HepG2 (cell line): Measurements from ENCODE around the gene RPL37A. TPM values are rescaled to one million over a fixed set of nuclear protein-coding genes. Genes with fewer than 3 reads are reported as not detected.

Experiments
- ATAC-seq: fragments of 200-7000 bp; cut with Tn5 transposase; 3 replicates; pipeline ENCODE4 v1.9.1; 2020; ENCODE audit warnings: mild to moderate bottlenecking, moderate library complexity
- BruUV-seq: library from RNA; stranded (reverse); fragments of 400-500 nt; replicated peaks from 2 replicates; lab custom pipeline; 2021; lab: Mats Ljungman, UMichigan
- CTCF ChIA-PET: fragments of 300-600 bp; formaldehyde crosslinking; extraction: SDS; loops from one replicate; lab custom pipeline; 2021; ENCODE audit warnings: low total read pairs, inconsistent platforms, low intra/inter-chr PET ratio; lab: Yijun Ruan, JAX
- POLR2A ChIA-PET: fragments of 350-600 bp; sonication (Branson Sonifier 250); formaldehyde crosslinking; loops from one replicate; lab custom pipeline; 2020; ENCODE audit warnings: antibody characterized with exemption, inconsistent platforms; lab: Yijun Ruan, JAX
- DNase-seq: peaks from one replicate; pipeline ENCODE4 v3.0.0-alpha.2; 2015; ENCODE audit warnings: low spot score
- FAIRE-seq: peaks from 3 replicates; lab custom pipeline; 2011; peaks lifted over from hg19 to GRCh38; lab: Jason Lieb, UNC
- H2AFZ ChIP-seq: one replicate; pipeline ENCODE4 v1.6.1; 2011; ENCODE audit warnings: low read length, inconsistent platforms
- H3K27ac ChIP-seq: fragments of 300-600 bp; 3 replicates; pipeline ENCODE4 v1.8.0; 2011; ENCODE audit warnings: mixed run types, mild to moderate bottlenecking, mixed read lengths, low read length, inconsistent platforms; ENCODE audit not compliant: insufficient read depth; ENCODE audit errors: extremely low read length
- H3K27me3 ChIP-seq, 2 experiments: fragments of 200-600 bp in 1 of 2; 2 replicates in 1 of 2; 3 replicates in 1 of 2; pipeline versions ENCODE4 v1.6.0 to v1.8.0; 2011; ENCODE audit warnings: low read length in 2 of 2, mild to moderate bottlenecking in 2 of 2, moderate library complexity in 2 of 2, inconsistent platforms in 1 of 2; ENCODE audit not compliant: insufficient read depth in 2 of 2, control insufficient read depth in 1 of 2
- H3K36me3 ChIP-seq, 2 experiments: fragments of 200-600 bp in 1 of 2; replicated peaks in 1 of 2; 2 replicates in 1 of 2; 3 replicates in 1 of 2; pipeline versions ENCODE4 v1.5.1 to v1.8.0; 2011; ENCODE audit warnings: low read length in 2 of 2, inconsistent platforms in 1 of 2; ENCODE audit not compliant: insufficient read depth in 2 of 2, control insufficient read depth in 1 of 2
- H3K4me1 ChIP-seq: 2 replicates; pipeline ENCODE4 v1.5.1; 2012; ENCODE audit warnings: low read length, inconsistent platforms; ENCODE audit not compliant: insufficient read depth
- H3K4me2 ChIP-seq: 2 replicates; pipeline ENCODE4 v1.6.0; 2011; ENCODE audit warnings: low read depth, low read length, inconsistent platforms
- H3K4me3 ChIP-seq, 3 experiments: fragments of 200-600 bp in 1 of 3; sonication (generic), shearing (Covaris generic) in 1 of 3; replicated peaks in 1 of 3; 2 replicates each; pipeline ENCODE4 v1.5.1; 2011 to 2016; ENCODE audit warnings: low read length in 3 of 3, inconsistent platforms in 2 of 3, low read depth in 2 of 3, mild to moderate bottlenecking in 2 of 3, control low read depth in 1 of 3, mixed read lengths in 1 of 3; ENCODE audit not compliant: insufficient read depth in 1 of 3
- H3K79me2 ChIP-seq: one replicate; pipeline ENCODE4 v1.6.1; 2011; ENCODE audit warnings: low read length, inconsistent platforms; ENCODE audit not compliant: insufficient read depth
- H3K9ac ChIP-seq: 2 replicates; pipeline ENCODE4 v1.6.0; 2011; ENCODE audit warnings: mild to moderate bottlenecking, low read depth, low read length, inconsistent platforms; ENCODE audit not compliant: insufficient read depth
- H3K9me3 ChIP-seq: 2 replicates; pipeline ENCODE4 v1.5.1; 2012; ENCODE audit warnings: mild to moderate bottlenecking, low read length
- H4K20me1 ChIP-seq: 2 replicates; pipeline ENCODE4 v1.6.0; 2011; ENCODE audit warnings: inconsistent platforms, mild to moderate bottlenecking, low read length, moderate library complexity; ENCODE audit not compliant: insufficient read depth
- ARID4A ChIP-seq: sonication (generic); formaldehyde crosslinking; IDR thresholded peaks from 2 replicates; pipeline ENCODE4 v1.5.0; 2020; ENCODE audit warnings: mild to moderate bottlenecking, missing genetic modification reagents, borderline replicate concordance
- ELF1 ChIP-seq: sonication (generic); formaldehyde crosslinking; IDR thresholded peaks from 2 replicates; pipeline ENCODE4 v1.4.0; 2020; ENCODE audit warnings: missing genetic modification reagents
- FOXO4 ChIP-seq: sonication (generic); formaldehyde crosslinking; conservative IDR thresholded peaks from 2 replicates; pipeline ENCODE4 v1.8.1; 2023; ENCODE audit warnings: missing genetic modification reagents
- GTF2F1 ChIP-seq: fragments of 150-350 bp; IDR thresholded peaks from 2 replicates; pipeline ENCODE4 v1.6.1; 2014; ENCODE audit warnings: low read length
- ZNF24 ChIP-seq: fragments of 450-650 bp; IDR thresholded peaks from 2 replicates; pipeline ENCODE4 v1.6.1; 2017; ENCODE audit warnings: antibody characterized with exemption, mild to moderate bottlenecking
- ZNF496 ChIP-seq: sonication (generic); formaldehyde crosslinking; IDR thresholded peaks from 2 replicates; pipeline ENCODE4 v1.8.1; 2023; ENCODE audit warnings: mild to moderate bottlenecking, moderate library complexity, missing genetic modification reagents; ENCODE audit not compliant: insufficient replicate concordance
- ZNF546 ChIP-seq: sonication (generic); formaldehyde crosslinking; conservative IDR thresholded peaks from 2 replicates; pipeline ENCODE4 v1.8.1; 2023; ENCODE audit warnings: mild to moderate bottlenecking, missing genetic modification reagents
- ZNF564 ChIP-seq: sonication (generic); formaldehyde crosslinking; IDR thresholded peaks from 2 replicates; pipeline ENCODE4 v1.8.1; 2023; ENCODE audit warnings: mild to moderate bottlenecking, missing genetic modification reagents
- ZNF572 ChIP-seq: sonication (generic); formaldehyde crosslinking; IDR thresholded peaks from 2 replicates; pipeline ENCODE4 v1.5.1; 2020; ENCODE audit warnings: mild to moderate bottlenecking, missing genetic modification reagents
- WGBS: methylation state at CpG from one replicate; pipeline ENCODE4 v1.1.6; 2017; ENCODE audit warnings: low lambda C conversion rate; 5-methylcytosine and 5-hydroxymethylcytosine counted together
- in situ Hi-C: cut with HindIII; loops from 2 replicates; pipeline ENCODE4 v1.10.0; 2017; ENCODE audit warnings: low pct_unique_long_range_greater_than_20kb; ENCODE audit not compliant: extremely low pct_ligation_motif_present
- intact Hi-C: fragments of 100-400 bp; cut with micrococcal nuclease; formaldehyde crosslinking; loops from one replicate; pipeline ENCODE4 v1.10.0; 2022; ENCODE audit not compliant: unreplicated experiment
- polyA plus RNA-seq, 8 experiments: library from polyadenylated mRNA; depleted of rRNA in 3 of 8; stranded (reverse) in 7 of 8; unstranded in 1 of 8; fragments of >200 nt; fragmentation: Illumina TruSeq in 4 of 8; extraction: Trizol in 4 of 8; gene quantifications; 2 replicates each; pipeline versions ENCODE4 v1.2.1 to v1.2.3, GENCODE V29; 2011 to 2016; ENCODE audit warnings: low read depth in 4 of 8, missing spikeins in 1 of 8, mixed read lengths in 1 of 8; ENCODE audit not compliant: insufficient read depth in 1 of 8
- total RNA-seq, 5 experiments: library from RNA; depleted of rRNA; stranded (reverse); fragments of >200 nt; fragmentation: Illumina TruSeq; extraction: Trizol; gene quantifications; 2 replicates each; pipeline ENCODE4 v1.2.3, GENCODE V29; 2016; ENCODE audit warnings: low read depth in 1 of 5
- TF ChIP-seq, protein P1 (sequence below): sonication (generic); formaldehyde crosslinking; IDR thresholded peaks from 2 replicates; pipeline ENCODE4 v1.8.0; 2022; ENCODE audit warnings: mild to moderate bottlenecking, missing genetic modification reagents, moderate library complexity

RPL37A gene
- total and polyA plus RNA-seq, 2 of the 13 experiments (the other 11 are each of a cell fraction or from before 2014, with no cell fraction given): 6,902 to 7,910 TPM

- peak; percentile 36; the same call in 1 of the 3 replicates for ATAC-seq
- 83% methylated on average over 2 of the region's 2 CpGs for WGBS
- intact Hi-C loops: no loop called here
Observed at GRCh38 chr2:216463148-216463547, 35.5 kb upstream of the RPL37A start.

DNA sequence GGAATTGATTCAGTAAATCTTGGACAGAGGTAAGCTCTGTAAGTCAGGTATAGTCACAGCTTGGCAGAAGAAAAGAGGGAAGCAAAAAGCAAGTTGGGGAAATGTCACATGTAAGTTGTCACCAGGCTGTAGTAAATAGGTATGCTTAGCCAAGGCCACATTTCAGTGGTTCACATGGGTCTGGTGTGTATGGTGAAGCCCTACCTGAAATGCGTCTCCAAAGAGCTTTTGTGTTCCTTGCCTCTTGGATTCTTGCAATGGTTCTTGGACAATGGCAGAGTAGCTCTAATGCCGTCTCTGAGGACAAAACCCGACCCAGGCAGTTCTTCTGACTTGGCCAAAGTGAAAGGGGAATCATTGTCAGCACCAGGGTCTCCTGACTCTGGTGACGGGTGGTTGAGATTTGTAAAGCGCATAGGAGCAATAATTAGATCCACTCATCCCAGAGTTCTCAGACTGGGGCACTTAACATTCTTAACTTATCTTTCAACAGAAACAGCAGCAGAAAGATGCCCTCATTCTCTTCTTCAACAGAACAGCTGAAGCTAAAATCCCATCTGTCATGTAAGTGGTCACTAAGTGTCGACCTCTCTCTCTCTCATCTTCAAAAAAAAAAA lies 34.4 kb upstream of the RPL37A start:
- no peaks in the 10 kb centered on the region for H3K79me2 ChIP-seq
- H3K27me3 ChIP-seq: no peaks in the 10 kb centered on the region
- no peak overlapping the region for H2AFZ ChIP-seq
- no peak overlapping the region for H3K4me3 ChIP-seq
- intact Hi-C loops: no loop called here
- in situ Hi-C loops: no loop called here
- POLR2A ChIA-PET: interaction anchor here (0.9 kb wide), 1 partner anchor 42 kb away, joined by 3 read pairs; no protein-coding TSS in a partner anchor
- H3K4me2 ChIP-seq: no peak overlapping the region
- no peak overlapping the region for H3K9ac ChIP-seq
- no peak for DNase-seq
- CTCF ChIA-PET: no interaction called here
- peaks cover 6 to 16% of the 10 kb centered on the region in 2 experiments; a peak in 4 of 5 replicates for H3K36me3 ChIP-seq
- BruUV-seq: no TSS peak
- no peak overlapping the region for H3K27ac ChIP-seq
- ATAC-seq: no peak
- 95% methylated on average over 6 of the region's 6 CpGs for WGBS
- peaks cover 9% of the 10 kb centered on the region; the same call in 1 of the 2 replicates for H3K4me1 ChIP-seq
- FAIRE-seq: no peak
- H4K20me1 ChIP-seq: no peaks in the 10 kb centered on the region
- no peaks in the 10 kb centered on the region for H3K9me3 ChIP-seq
- TF ChIP-seq ZNF546 (CRISPR knock-in tag) (no peak), ARID4A (CRISPR knock-in tag) (no peak), GTF2F1 (no peak), ZNF24 (no peak), ZNF572 (CRISPR knock-in tag) (no peak)
- TF ChIP-seq, protein P1, sequence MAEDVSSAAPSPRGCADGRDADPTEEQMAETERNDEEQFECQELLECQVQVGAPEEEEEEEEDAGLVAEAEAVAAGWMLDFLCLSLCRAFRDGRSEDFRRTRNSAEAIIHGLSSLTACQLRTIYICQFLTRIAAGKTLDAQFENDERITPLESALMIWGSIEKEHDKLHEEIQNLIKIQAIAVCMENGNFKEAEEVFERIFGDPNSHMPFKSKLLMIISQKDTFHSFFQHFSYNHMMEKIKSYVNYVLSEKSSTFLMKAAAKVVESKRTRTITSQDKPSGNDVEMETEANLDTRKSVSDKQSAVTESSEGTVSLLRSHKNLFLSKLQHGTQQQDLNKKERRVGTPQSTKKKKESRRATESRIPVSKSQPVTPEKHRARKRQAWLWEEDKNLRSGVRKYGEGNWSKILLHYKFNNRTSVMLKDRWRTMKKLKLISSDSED (CRISPR knock-in tag): no peak

More at GRCh38 chr2:216463148-216463547, 35.5 kb upstream of the RPL37A start:
- ChIA-PET POLR2A (interaction anchor here (0.7 to 1.1 kb wide), 2 partner anchors 35 to 43 kb away, joined by 3 to 5 read pairs; partner anchors contain the start of gene RPL37A), CTCF (no interaction called here)
- no peaks in the 10 kb centered on the region for H3K27me3 ChIP-seq
- H3K9me3 ChIP-seq: no peaks in the 10 kb centered on the region
- no peak overlapping the region for H3K4me2 ChIP-seq
- H3K36me3 ChIP-seq: peaks cover 6 to 14% of the 10 kb centered on the region in 2 experiments; a peak in 4 of 5 replicates
- peak; percentile 23 for DNase-seq
- H3K4me1 ChIP-seq: peaks cover 9% of the 10 kb centered on the region; the same call in 1 of the 2 replicates
- no peak overlapping the region for H3K4me3 ChIP-seq
- no peaks in the 10 kb centered on the region for H4K20me1 ChIP-seq
- no peak for FAIRE-seq
- in situ Hi-C loops: no loop called here
- no peaks in the 10 kb centered on the region for H3K79me2 ChIP-seq
- H3K27ac ChIP-seq: no peak overlapping the region
- TF ChIP-seq FOXO4 (CRISPR knock-in tag) (no peak), ZNF564 (peak; percentile 93), ZNF496 (CRISPR knock-in tag) (no peak), ELF1 (CRISPR knock-in tag) (no peak)
- BruUV-seq: no TSS peak
- no peak overlapping the region for H2AFZ ChIP-seq
- no peak overlapping the region for H3K9ac ChIP-seq
